Right lobe of liver (tissue), 6 donors: ENCODE measurements around the gene PHKB. TPM values are rescaled to one million over a fixed set of nuclear protein-coding genes. Genes with fewer than 3 reads are reported as not detected.

Source experiments
- ATAC-seq, 4 donors: fragments of 200-7000 bp; cut with Tn5 transposase; one replicate each; pipeline ENCODE4 v1.9.1; 2020; ENCODE audit warnings: mild to moderate bottlenecking in 4 of 4, moderate library complexity in 4 of 4
- DNase-seq, 3 donors: peaks; one replicate each; pipeline ENCODE4 v3.0.0-alpha.2; 2020
- H3K27ac ChIP-seq, 3 donors: fragments of 200-600 bp; one replicate each; pipeline ENCODE4 v1.8.0; 2022
- H3K27me3 ChIP-seq, 2 donors: fragments of 200-600 bp; one replicate each; pipeline ENCODE4 v1.8.0; 2022
- H3K36me3 ChIP-seq, 4 donors: fragments of 200-600 bp; sonication (generic) in 1 of 4; one replicate each; pipeline versions ENCODE4 v1.5.1 to v1.8.0; 2017 to 2022; ENCODE audit warnings: control low read depth in 1 of 4
- H3K4me1 ChIP-seq, 4 donors: fragments of 200-600 bp; sonication (generic) in 1 of 4; one replicate each; pipeline versions ENCODE4 v1.5.1 to v1.8.0; 2017 to 2022; ENCODE audit warnings: control low read depth in 1 of 4
- H3K4me3 ChIP-seq, 3 donors: fragments of 200-600 bp; one replicate each; pipeline ENCODE4 v1.8.0; 2022
- H3K9me3 ChIP-seq, 4 donors: fragments of 200-600 bp; sonication (generic) in 1 of 4; one replicate each; pipeline versions ENCODE4 v1.5.1 to v1.8.0; 2017 to 2022; ENCODE audit warnings: control low read depth in 1 of 4
- POLR2A ChIP-seq: fragments of 450-650 bp; IDR thresholded peaks from one replicate; pipeline ENCODE4 v1.6.1; 2017; ENCODE audit warnings: antibody characterized with exemption, mild to moderate bottlenecking
- WGBS: methylation state at CpG from one replicate; pipeline ENCODE4 v1.1.6; 2018; ENCODE audit warnings: low coverage, low lambda C conversion rate; ENCODE audit not compliant: insufficient coverage; ENCODE audit errors: missing lambda C conversion rate; 5-methylcytosine and 5-hydroxymethylcytosine counted together
- intact Hi-C, 2 donors: fragments of 100-400 bp; cut with DNase I; formaldehyde crosslinking; loops; one replicate each; pipeline versions ENCODE4 v1.11.2 to v1.14.1; 2022
- total RNA-seq, 6 experiments: library from RNA; depleted of rRNA in 2 of 6; stranded (reverse); fragments of >200 nt in 2 of 6; fragmentation: NEBNext Ultra II Directional in 3 of 6; extraction: Animal tissue kit (Norgen Biotek cat#: 25700) in 3 of 6; gene quantifications; one replicate each; pipeline versions ENCODE4 v1.1.0 to v1.2.4, GENCODE V29; 2016 to 2023
- TF ChIP-seq, protein P1 (sequence below), 4 donors: fragments of 200-600 bp in 3 of 4; fragments of 450-650 bp in 1 of 4; IDR thresholded peaks; one replicate each; pipeline versions ENCODE4 v1.5.1 to v1.8.0; 2016 to 2022; ENCODE audit warnings: antibody characterized with exemption in 4 of 4, mild to moderate bottlenecking in 2 of 4
- donor health status: DM: no; HTN: yes; CAD: no.
- donor health status: DM: no; HTN: no; CAD: no.
- donor health status: DM: no; HTN: no; CAD: no.
- donor health status: DM: no; HTN: yes; CAD: no.
- donor health status: DM: no; HTN: yes; CAD: no.

The PHKB gene
- total RNA-seq, 6 experiments from 2014 or later, result 28.9 to 45.3 (median 35.4) TPM

DNA sequence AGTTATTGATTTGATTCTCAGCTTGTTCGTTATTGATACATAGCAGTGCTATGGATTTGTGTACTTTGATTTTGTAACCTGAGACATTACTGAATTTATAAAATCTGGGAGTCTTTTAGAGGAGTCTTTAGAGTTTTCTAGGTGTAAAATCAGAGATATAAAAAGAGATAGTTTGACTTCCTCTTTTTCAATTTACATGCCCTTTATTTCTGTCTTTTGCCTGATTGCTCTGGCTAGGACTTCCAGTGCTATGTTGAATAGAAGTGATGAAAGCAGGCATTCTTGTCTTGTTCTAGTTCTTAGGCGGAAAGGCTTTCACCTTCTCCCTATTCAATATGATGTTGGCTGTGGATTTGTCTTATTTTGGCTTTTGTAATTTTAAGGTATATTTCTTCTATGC is 106.2 kb downstream of the PHKB start:
- Histone ChIP-seq H3K4me3 (no peak overlapping the region), H3K27me3 (no peaks in the 10 kb centered on the region), H3K27ac (no peak overlapping the region), H3K9me3 (no peaks in the 10 kb centered on the region), H3K4me1 (no peaks in the 10 kb centered on the region), H3K36me3 (no peaks in the 10 kb centered on the region)
- intact Hi-C loops, result no loop called here
- DNase-seq (no peak), ATAC-seq (no peak)
- TF ChIP-seq, protein P1, sequence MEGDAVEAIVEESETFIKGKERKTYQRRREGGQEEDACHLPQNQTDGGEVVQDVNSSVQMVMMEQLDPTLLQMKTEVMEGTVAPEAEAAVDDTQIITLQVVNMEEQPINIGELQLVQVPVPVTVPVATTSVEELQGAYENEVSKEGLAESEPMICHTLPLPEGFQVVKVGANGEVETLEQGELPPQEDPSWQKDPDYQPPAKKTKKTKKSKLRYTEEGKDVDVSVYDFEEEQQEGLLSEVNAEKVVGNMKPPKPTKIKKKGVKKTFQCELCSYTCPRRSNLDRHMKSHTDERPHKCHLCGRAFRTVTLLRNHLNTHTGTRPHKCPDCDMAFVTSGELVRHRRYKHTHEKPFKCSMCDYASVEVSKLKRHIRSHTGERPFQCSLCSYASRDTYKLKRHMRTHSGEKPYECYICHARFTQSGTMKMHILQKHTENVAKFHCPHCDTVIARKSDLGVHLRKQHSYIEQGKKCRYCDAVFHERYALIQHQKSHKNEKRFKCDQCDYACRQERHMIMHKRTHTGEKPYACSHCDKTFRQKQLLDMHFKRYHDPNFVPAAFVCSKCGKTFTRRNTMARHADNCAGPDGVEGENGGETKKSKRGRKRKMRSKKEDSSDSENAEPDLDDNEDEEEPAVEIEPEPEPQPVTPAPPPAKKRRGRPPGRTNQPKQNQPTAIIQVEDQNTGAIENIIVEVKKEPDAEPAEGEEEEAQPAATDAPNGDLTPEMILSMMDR (IDR thresholded peaks at IDR 0.05), result no peak
- TF ChIP-seq POLR2A, result no peak
- 78% methylated on average over 2 of the region's 2 CpGs for WGBS

DNA sequence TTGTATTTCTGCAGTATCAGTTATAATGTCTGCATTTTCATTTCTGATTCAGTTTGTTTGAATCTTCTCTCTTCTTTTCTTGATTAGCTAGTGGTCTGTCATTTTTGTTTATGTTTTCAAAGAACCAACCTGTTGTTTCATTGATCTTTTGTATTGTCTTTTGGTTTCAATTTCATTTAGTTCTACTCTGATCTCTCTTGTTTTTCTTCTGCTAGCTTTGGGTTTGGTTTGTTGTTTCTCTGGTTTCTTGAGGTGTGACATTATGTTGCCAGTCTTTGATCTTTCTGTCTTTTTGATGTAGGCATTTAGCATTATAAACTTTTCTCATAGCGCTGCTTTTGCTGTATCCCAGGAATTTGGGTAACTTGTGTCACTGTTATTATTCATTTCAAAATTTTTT is 107.2 kb downstream of the PHKB start:
- H3K36me3 ChIP-seq, result no peaks in the 10 kb centered on the region
- WGBS, result 86% methylated on average over 1 of the region's 1 CpG

DNA sequence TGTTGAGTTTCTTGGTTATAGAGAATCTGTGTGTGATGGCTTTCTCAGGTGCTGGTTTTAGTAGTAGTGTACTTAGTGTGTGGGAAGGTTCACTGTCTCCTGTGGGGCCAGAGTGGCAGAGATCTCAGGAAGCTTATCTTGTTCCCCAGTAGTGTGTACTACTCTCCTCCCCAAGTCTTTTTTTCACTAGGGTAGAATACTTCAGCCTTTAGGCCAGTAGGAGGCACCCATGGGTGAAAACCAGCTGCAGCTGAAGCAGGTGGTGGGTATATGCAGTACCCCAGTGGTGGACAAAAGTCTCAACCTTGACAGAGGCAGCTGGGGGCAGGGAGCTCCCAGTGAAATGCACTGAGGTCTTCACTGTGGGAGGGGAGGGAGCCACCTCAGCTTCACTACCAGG is 109.9 kb downstream of the PHKB start:
- Histone ChIP-seq H3K4me1 (no peaks in the 10 kb centered on the region), H3K36me3 (no peaks in the 10 kb centered on the region), H3K9me3 (no peaks in the 10 kb centered on the region), H3K27ac (no peak overlapping the region), H3K27me3 (no peaks in the 10 kb centered on the region), H3K4me3 (no peak overlapping the region)
- no peak for DNase-seq
- TF ChIP-seq POLR2A, result no peak
- TF ChIP-seq, protein P1 (IDR thresholded peaks at IDR 0.05), result no peak
- intact Hi-C loops, result no loop called here
- no peak for ATAC-seq

More for the DNA sequence above, 107.2 kb downstream of the PHKB start:
- Histone ChIP-seq H3K4me3 (no peak overlapping the region), H3K27me3 (no peaks in the 10 kb centered on the region), H3K9me3 (no peaks in the 10 kb centered on the region), H3K4me1 (no peaks in the 10 kb centered on the region), H3K27ac (no peak overlapping the region)
- ATAC-seq (no peak), DNase-seq (no peak)
- TF ChIP-seq, protein P1 (IDR thresholded peaks at IDR 0.05), result no peak
- no peak for TF ChIP-seq POLR2A
- intact Hi-C loops, result no loop called here

DNA sequence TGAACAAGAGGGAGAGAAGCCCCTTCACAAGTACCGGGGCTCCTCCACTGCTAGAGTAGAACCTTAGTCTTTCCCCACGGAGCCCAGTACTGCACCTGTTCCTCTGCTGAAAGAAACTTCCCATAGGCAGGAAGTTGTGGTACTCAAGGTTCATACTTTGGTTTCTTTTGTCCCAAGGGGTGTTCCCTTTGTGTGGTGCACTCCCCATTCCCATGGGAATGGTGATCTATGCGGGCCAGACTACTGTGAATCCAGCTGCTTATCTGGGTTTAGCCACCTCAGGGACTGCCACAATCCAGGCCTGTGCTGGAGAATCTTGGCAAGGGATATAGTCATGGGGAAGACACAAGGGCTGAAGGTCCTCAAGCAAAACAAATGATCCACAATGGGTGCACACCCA is 110.6 kb downstream of the PHKB start:
- no peak for DNase-seq
- intact Hi-C loops, result no loop called here
- H3K9me3 ChIP-seq, result no peaks in the 10 kb centered on the region
- H3K27ac ChIP-seq, result no peak overlapping the region
- no peak for ATAC-seq
- H3K27me3 ChIP-seq, result no peaks in the 10 kb centered on the region
- TF ChIP-seq POLR2A, result no peak
- TF ChIP-seq, protein P1 (IDR thresholded peaks at IDR 0.05), result no peak
- H3K4me1 ChIP-seq, result no peaks in the 10 kb centered on the region
- WGBS, result 100% methylated on average over 2 of the region's 3 CpGs
- H3K36me3 ChIP-seq, result no peaks in the 10 kb centered on the region
- H3K4me3 ChIP-seq, result no peak overlapping the region
